Measurements from ENCODE around the gene RBM47. TPM values are rescaled to one million over a fixed set of nuclear protein-coding genes. Genes with fewer than 3 reads are reported as not detected.

The RBM47 gene
- total and polyA plus RNA-seq, 9 of the 15 experiments (the other 6 are each of a cell fraction or from before 2014, with no cell fraction given): 1.4 to 6.4 (median 3.3) TPM

DNA sequence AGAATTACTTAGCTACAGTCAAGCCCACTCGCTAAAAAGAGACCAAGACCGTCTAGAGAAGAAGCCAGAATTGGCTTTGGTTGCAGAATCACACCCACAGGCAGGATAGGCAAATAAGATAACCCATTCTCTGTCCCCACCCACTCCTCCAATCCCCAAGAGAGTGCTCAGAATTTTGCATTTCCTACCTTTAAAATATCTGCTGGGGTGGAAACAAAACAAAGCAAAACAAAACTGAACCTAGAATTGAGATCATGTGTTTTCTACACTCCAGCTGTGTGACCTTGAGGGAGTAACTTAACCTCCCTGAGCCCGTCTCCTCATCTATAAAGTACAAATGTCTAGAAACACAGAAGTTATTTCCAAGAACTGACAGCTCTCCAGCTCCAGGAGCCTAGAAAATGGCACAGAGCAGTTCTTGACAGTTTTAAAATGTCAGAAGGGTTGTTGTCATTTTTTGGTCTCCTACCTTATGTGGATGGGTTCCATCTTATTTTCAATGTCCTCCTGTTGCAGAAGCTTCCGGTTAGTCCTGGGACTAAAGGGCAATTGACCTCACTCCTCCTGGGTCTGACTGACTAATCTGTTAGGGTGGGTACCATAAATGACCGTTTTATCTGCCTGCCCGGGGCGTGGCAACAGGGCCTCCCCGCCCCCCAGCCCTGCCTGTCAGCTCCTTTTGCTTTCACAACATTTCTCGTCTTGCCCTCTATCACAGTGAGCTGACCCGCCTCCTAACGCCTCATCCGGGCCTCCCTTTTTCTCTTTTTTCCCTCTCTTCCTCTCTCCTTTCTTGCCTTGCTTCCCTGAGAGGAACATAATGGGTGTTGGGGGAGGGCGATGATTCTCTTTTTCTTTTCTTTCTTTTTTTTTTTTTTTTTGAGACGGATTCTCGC, 114.0 kb downstream of the RBM47 start (continued):
- no peak for TF ChIP-seq ZBTB8A (IDR thresholded peaks at IDR 0.05; ENCODE audit: partially characterized antibody)
- TF ChIP-seq MEIS2 (IDR thresholded peaks at IDR 0.05; ENCODE audit: partially characterized antibody): peak; percentile 84
- no peak for TF ChIP-seq ZNF12 (CRISPR knock-in tag; IDR thresholded peaks at IDR 0.05)
- TF ChIP-seq, protein P1, sequence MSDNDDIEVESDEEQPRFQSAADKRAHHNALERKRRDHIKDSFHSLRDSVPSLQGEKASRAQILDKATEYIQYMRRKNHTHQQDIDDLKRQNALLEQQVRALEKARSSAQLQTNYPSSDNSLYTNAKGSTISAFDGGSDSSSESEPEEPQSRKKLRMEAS (CRISPR knock-in tag; IDR thresholded peaks at IDR 0.05): no peak
- TF ChIP-seq, protein P2, sequence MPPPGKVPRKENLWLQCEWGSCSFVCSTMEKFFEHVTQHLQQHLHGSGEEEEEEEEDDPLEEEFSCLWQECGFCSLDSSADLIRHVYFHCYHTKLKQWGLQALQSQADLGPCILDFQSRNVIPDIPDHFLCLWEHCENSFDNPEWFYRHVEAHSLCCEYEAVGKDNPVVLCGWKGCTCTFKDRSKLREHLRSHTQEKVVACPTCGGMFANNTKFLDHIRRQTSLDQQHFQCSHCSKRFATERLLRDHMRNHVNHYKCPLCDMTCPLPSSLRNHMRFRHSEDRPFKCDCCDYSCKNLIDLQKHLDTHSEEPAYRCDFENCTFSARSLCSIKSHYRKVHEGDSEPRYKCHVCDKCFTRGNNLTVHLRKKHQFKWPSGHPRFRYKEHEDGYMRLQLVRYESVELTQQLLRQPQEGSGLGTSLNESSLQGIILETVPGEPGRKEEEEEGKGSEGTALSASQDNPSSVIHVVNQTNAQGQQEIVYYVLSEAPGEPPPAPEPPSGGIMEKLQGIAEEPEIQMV (tag; conservative IDR thresholded peaks at IDR 0.05; ENCODE audit: low read depth): no peak
- no peak for TF ChIP-seq CHD4 (IDR thresholded peaks at IDR 0.05; ENCODE audit: insufficient read depth, insufficient replicate concordance, low read depth, low read length, poor library complexity, severe bottlenecking)
- no peak for TF ChIP-seq PYGO2 (tag; IDR thresholded peaks at IDR 0.05)
- peak; percentile 93 for TF ChIP-seq CEBPG (CRISPR knock-in tag; IDR thresholded peaks at IDR 0.05)
- TF ChIP-seq CEBPG (tag; conservative IDR thresholded peaks at IDR 0.05 in 1 of 2, IDR thresholded peaks at IDR 0.05 in 1 of 2): peak; percentile 71 to 73; a peak in 3 of 4 replicates
- TF ChIP-seq, protein P3, sequence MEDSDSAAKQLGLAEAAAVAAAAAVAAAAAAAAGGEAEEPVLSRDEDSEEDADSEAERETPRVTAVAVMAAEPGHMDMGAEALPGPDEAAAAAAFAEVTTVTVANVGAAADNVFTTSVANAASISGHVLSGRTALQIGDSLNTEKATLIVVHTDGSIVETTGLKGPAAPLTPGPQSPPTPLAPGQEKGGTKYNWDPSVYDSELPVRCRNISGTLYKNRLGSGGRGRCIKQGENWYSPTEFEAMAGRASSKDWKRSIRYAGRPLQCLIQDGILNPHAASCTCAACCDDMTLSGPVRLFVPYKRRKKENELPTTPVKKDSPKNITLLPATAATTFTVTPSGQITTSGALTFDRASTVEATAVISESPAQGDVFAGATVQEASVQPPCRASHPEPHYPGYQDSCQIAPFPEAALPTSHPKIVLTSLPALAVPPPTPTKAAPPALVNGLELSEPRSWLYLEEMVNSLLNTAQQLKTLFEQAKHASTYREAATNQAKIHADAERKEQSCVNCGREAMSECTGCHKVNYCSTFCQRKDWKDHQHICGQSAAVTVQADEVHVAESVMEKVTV (CRISPR knock-in tag; IDR thresholded peaks at IDR 0.05): no peak
- no peak for TF ChIP-seq PPARD (CRISPR knock-in tag; IDR thresholded peaks at IDR 0.05)
- TF ChIP-seq, protein P4, sequence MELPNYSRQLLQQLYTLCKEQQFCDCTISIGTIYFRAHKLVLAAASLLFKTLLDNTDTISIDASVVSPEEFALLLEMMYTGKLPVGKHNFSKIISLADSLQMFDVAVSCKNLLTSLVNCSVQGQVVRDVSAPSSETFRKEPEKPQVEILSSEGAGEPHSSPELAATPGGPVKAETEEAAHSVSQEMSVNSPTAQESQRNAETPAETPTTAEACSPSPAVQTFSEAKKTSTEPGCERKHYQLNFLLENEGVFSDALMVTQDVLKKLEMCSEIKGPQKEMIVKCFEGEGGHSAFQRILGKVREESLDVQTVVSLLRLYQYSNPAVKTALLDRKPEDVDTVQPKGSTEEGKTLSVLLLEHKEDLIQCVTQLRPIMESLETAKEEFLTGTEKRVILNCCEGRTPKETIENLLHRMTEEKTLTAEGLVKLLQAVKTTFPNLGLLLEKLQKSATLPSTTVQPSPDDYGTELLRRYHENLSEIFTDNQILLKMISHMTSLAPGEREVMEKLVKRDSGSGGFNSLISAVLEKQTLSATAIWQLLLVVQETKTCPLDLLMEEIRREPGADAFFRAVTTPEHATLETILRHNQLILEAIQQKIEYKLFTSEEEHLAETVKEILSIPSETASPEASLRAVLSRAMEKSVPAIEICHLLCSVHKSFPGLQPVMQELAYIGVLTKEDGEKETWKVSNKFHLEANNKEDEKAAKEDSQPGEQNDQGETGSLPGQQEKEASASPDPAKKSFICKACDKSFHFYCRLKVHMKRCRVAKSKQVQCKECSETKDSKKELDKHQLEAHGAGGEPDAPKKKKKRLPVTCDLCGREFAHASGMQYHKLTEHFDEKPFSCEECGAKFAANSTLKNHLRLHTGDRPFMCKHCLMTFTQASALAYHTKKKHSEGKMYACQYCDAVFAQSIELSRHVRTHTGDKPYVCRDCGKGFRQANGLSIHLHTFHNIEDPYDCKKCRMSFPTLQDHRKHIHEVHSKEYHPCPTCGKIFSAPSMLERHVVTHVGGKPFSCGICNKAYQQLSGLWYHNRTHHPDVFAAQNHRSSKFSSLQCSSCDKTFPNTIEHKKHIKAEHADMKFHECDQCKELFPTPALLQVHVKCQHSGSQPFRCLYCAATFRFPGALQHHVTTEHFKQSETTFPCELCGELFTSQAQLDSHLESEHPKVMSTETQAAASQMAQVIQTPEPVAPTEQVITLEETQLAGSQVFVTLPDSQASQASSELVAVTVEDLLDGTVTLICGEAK (IDR thresholded peaks at IDR 0.05): no peak
- TF ChIP-seq, protein P4 (CRISPR knock-in tag; IDR thresholded peaks at IDR 0.05): no peak
- TF ChIP-seq ZNF24 (IDR thresholded peaks at IDR 0.05): no peak
